HG03095 (cell line): ENCODE measurements around the gene ZNF140.
A peak's percentile ranks its signal among the peaks of the same experiment; 100 is the strongest.

Source experiments
- ATAC-seq: cut with Tn5 transposase; IDR thresholded peaks from one replicate; pipeline ENCODE4 v1.9.1; 2021; ENCODE audit warnings: moderate library complexity; ENCODE audit not compliant: unreplicated experiment

ZNF140 gene

GRCh38 chr12:133130038-133130807 is 49.5 kb downstream of the ZNF140 start, which contains the start of the genes ZNF10 and ZNF891:
TSS of gene ZNF10 (plus strand) at chr12:133130627. CDS start at chr12:133144493, 13,866 bp downstream.
TSS of gene ZNF891 (minus strand) at chr12:133130274. CDS start at chr12:133121918, 8,356 bp downstream.
- peak; percentile 91 for ATAC-seq

- ATAC-seq, result no peak
Observed at GRCh38 chr12:133130808-133131128, 50.0 kb downstream of the ZNF140 start.

GRCh38 chr12:133135747-133136146 is 55.0 kb downstream of the ZNF140 start:
- no peak for ATAC-seq

- no peak for ATAC-seq
Observed at GRCh38 chr12:133145981-133146380, 65.3 kb downstream of the ZNF140 start.

- no peak for ATAC-seq
Observed at GRCh38 chr12:133156125-133156690, 75.5 kb downstream of the ZNF140 start.
